Measurements from ENCODE around the gene ZNF438.

ZNF438 gene

GRCh38 chr10:30842185-30842584, 189.5 kb downstream of the ZNF438 start:
- TF ChIP-seq EZH2 (IDR thresholded peaks at IDR 0.05; ENCODE audit: borderline replicate concordance, low read depth, low read length, severe bottlenecking) (no peak), CTCF (IDR thresholded peaks at IDR 0.05; ENCODE audit: borderline replicate concordance, extremely low read depth, low read length, poor library complexity, severe bottlenecking) (no peak)
- DNase-seq, result no peak
- no peak overlapping the region for H3K27ac ChIP-seq (ENCODE audit: low read length)

GRCh38 chr10:30840395-30841050, 191.1 kb downstream of the ZNF438 start:
- Histone ChIP-seq H3K4me2 (ENCODE audit: insufficient read depth, low read length) (no peak overlapping the region), H3K27ac (ENCODE audit: low read length) (no peak overlapping the region), H3K36me3 (ENCODE audit: insufficient read depth, low read length) (no peaks in the 10 kb centered on the region), H3K4me1 (ENCODE audit: insufficient read depth, low read length) (no peaks in the 10 kb centered on the region), H3K9ac (ENCODE audit: low read depth, low read length) (no peak overlapping the region), H3K27me3 (ENCODE audit: insufficient read depth, low read length, poor library complexity) (no peaks in the 10 kb centered on the region), H4K20me1 (ENCODE audit: insufficient read depth, low read length) (no peaks in the 10 kb centered on the region), H3K9me3 (ENCODE audit: insufficient read depth, low read length, severe bottlenecking) (no peaks in the 10 kb centered on the region), H3K79me2 (ENCODE audit: insufficient read depth, low read length) (no peaks in the 10 kb centered on the region), H2AFZ (ENCODE audit: low read depth, low read length) (no peak overlapping the region), H3K4me3 (ENCODE audit: low read depth in 1 of 2, low read length in 2 of 2) (no peak overlapping the region)
- no peak for TF ChIP-seq CTCF (IDR thresholded peaks at IDR 0.05; ENCODE audit: borderline replicate concordance, extremely low read depth, low read length, poor library complexity, severe bottlenecking)
- TF ChIP-seq EZH2 (IDR thresholded peaks at IDR 0.05; ENCODE audit: borderline replicate concordance, low read depth, low read length, severe bottlenecking), result no peak
- ATAC-seq (ENCODE audit: insufficient read depth, low read depth) (no peak), DNase-seq (no peak)

More at GRCh38 chr10:30842185-30842584, 189.5 kb downstream of the ZNF438 start:
- H4K20me1 ChIP-seq (ENCODE audit: insufficient read depth, low read length), result no peaks in the 10 kb centered on the region
- no peak for ATAC-seq (ENCODE audit: insufficient read depth, low read depth)
- no peaks in the 10 kb centered on the region for H3K9me3 ChIP-seq (ENCODE audit: insufficient read depth, low read length, severe bottlenecking)
- H3K4me1 ChIP-seq (ENCODE audit: insufficient read depth, low read length), result no peaks in the 10 kb centered on the region
- H3K36me3 ChIP-seq (ENCODE audit: insufficient read depth, low read length), result no peaks in the 10 kb centered on the region
- no peaks in the 10 kb centered on the region for H3K79me2 ChIP-seq (ENCODE audit: insufficient read depth, low read length)
- no peaks in the 10 kb centered on the region for H3K27me3 ChIP-seq (ENCODE audit: insufficient read depth, low read length, poor library complexity)
- no peak overlapping the region for H3K4me3 ChIP-seq (ENCODE audit: low read depth in 1 of 2, low read length in 2 of 2)
- H2AFZ ChIP-seq (ENCODE audit: low read depth, low read length), result no peak overlapping the region
- H3K9ac ChIP-seq (ENCODE audit: low read depth, low read length), result no peak overlapping the region
- no peak overlapping the region for H3K4me2 ChIP-seq (ENCODE audit: insufficient read depth, low read length)

- H3K9ac ChIP-seq (ENCODE audit: low read depth, low read length), result no peak overlapping the region
- no peak overlapping the region for H3K4me3 ChIP-seq (ENCODE audit: low read depth in 1 of 2, low read length in 2 of 2)
- H4K20me1 ChIP-seq (ENCODE audit: insufficient read depth, low read length), result no peaks in the 10 kb centered on the region
- no peaks in the 10 kb centered on the region for H3K9me3 ChIP-seq (ENCODE audit: insufficient read depth, low read length, severe bottlenecking)
- ATAC-seq (ENCODE audit: insufficient read depth, low read depth) (no peak), DNase-seq (no peak)
- TF ChIP-seq EZH2 (IDR thresholded peaks at IDR 0.05; ENCODE audit: borderline replicate concordance, low read depth, low read length, severe bottlenecking) (no peak), CTCF (IDR thresholded peaks at IDR 0.05; ENCODE audit: borderline replicate concordance, extremely low read depth, low read length, poor library complexity, severe bottlenecking) (no peak)
- H3K36me3 ChIP-seq (ENCODE audit: insufficient read depth, low read length), result no peaks in the 10 kb centered on the region
- H2AFZ ChIP-seq (ENCODE audit: low read depth, low read length), result no peak overlapping the region
- no peaks in the 10 kb centered on the region for H3K79me2 ChIP-seq (ENCODE audit: insufficient read depth, low read length)
- H3K27ac ChIP-seq (ENCODE audit: low read length), result no peak overlapping the region
- no peaks in the 10 kb centered on the region for H3K4me1 ChIP-seq (ENCODE audit: insufficient read depth, low read length)
- no peak overlapping the region for H3K4me2 ChIP-seq (ENCODE audit: insufficient read depth, low read length)
- H3K27me3 ChIP-seq (ENCODE audit: insufficient read depth, low read length, poor library complexity), result no peaks in the 10 kb centered on the region
Observed at GRCh38 chr10:30839652-30840051, 192.0 kb downstream of the ZNF438 start.
